Prostate gland (tissue), 2 donors: ENCODE results near the gene RETREG3. TPM values are rescaled to one million over a fixed set of nuclear protein-coding genes. Genes with fewer than 3 reads are reported as not detected.

Experiments used
- DNase-seq: peaks from one replicate; pipeline ENCODE4 v3.0.0-alpha.2; 2019; ENCODE audit warnings: low spot score
- H3K27ac ChIP-seq, 2 donors: fragments of 200-600 bp; sonication (generic); 2 replicates each; pipeline ENCODE4 v1.5.1; 2017 to 2019
- H3K27me3 ChIP-seq: fragments of 200-600 bp; sonication (generic); replicated peaks from 2 replicates; pipeline ENCODE4 v1.5.1; 2019; ENCODE audit not compliant: insufficient read depth
- H3K36me3 ChIP-seq, 2 donors: fragments of 200-600 bp; sonication (generic); 1 replicate in 1 of 2; 2 replicates in 1 of 2; pipeline versions ENCODE4 v1.5.1 to v1.8.1; 2017 to 2019
- H3K4me1 ChIP-seq: fragments of 200-600 bp; sonication (generic); replicated peaks from 2 replicates; pipeline ENCODE4 v1.5.1; 2019
- H3K4me3 ChIP-seq, 2 donors: fragments of 200-600 bp; sonication (generic); 2 replicates each; pipeline ENCODE4 v1.5.1; 2017 to 2019
- H3K9me3 ChIP-seq: fragments of 200-600 bp; sonication (generic); 2 replicates; pipeline ENCODE4 v1.5.1; 2017
- CTCF ChIP-seq, 4 experiments: fragments of 200-600 bp in 2 of 4; fragments of 450-650 bp in 2 of 4; sonication (generic) in 2 of 4; IDR thresholded peaks; 1 replicate in 3 of 4; 2 replicates in 1 of 4; pipeline ENCODE4 v1.5.1; 2016 to 2019; ENCODE audit warnings: antibody characterized with exemption in 4 of 4, mild to moderate bottlenecking in 2 of 4, moderate library complexity in 2 of 4
- POLR2A ChIP-seq: fragments of 450-650 bp; IDR thresholded peaks from one replicate; pipeline ENCODE4 v1.6.1; 2016; ENCODE audit warnings: antibody characterized with exemption, mild to moderate bottlenecking
- POLR2AphosphoS5 ChIP-seq: sonication (generic); formaldehyde crosslinking; IDR thresholded peaks from one replicate; pipeline ENCODE4 v1.6.1; 2017; ENCODE audit warnings: antibody characterized with exemption
- WGBS: methylation state at CpG from one replicate; pipeline ENCODE4 v1.1.5; 2018; 5-methylcytosine and 5-hydroxymethylcytosine counted together
- intact Hi-C: fragments of 100-400 bp; cut with DNase I; formaldehyde crosslinking; loops from one replicate; pipeline ENCODE4 v1.14.2; 2022
- total RNA-seq, 2 donors: library from RNA; depleted of rRNA; stranded (reverse); fragments of >200 nt; gene quantifications; one replicate each; pipeline ENCODE4 v1.1.0, GENCODE V29; 2016

The RETREG3 gene
- total RNA-seq, 2 donors from 2014 or later, result 92.8 to 126 TPM

GRCh38 chr17:42581744-42582270 lies 27.4 kb downstream of the RETREG3 start:
- H3K27me3 ChIP-seq, result no peaks in the 10 kb centered on the region
- H3K27ac ChIP-seq, result no peak overlapping the region
- 80% methylated on average over 7 of the region's 10 CpGs for WGBS
- H3K4me1 ChIP-seq, result peaks cover 20% of the 10 kb centered on the region
- H3K36me3 ChIP-seq, result peaks cover 14 to 27% of the 10 kb centered on the region in 2 donors
- H3K9me3 ChIP-seq, result no peaks in the 10 kb centered on the region
- no peak for DNase-seq
- intact Hi-C loops, result loop anchor here (10.0 kb wide), 1 partner anchor 183 kb away; the partner anchor contains the start of gene RAMP2
- H3K4me3 ChIP-seq, result no peak overlapping the region
- TF ChIP-seq POLR2AphosphoS5 (no peak), CTCF (IDR thresholded peaks at IDR 0.05) (no peak), POLR2A (no peak)

GRCh38 chr17:42579794-42580551 lies 29.2 kb downstream of the RETREG3 start:
- Histone ChIP-seq H3K9me3 (no peaks in the 10 kb centered on the region), H3K4me3 (no peak overlapping the region), H3K4me1 (peaks cover 7% of the 10 kb centered on the region), H3K36me3 (peaks cover 14 to 27% of the 10 kb centered on the region in 2 donors), H3K27me3 (no peaks in the 10 kb centered on the region), H3K27ac (no peak overlapping the region)
- DNase-seq, result no peak
- intact Hi-C loops, result loop anchor here (10.0 kb wide), 1 partner anchor 185 kb away; the partner anchor contains the start of gene RAMP2
- TF ChIP-seq CTCF (IDR thresholded peaks at IDR 0.05), result no peak
- TF ChIP-seq POLR2AphosphoS5, result no peak
- TF ChIP-seq POLR2A, result no peak
- 42% methylated on average over 2 of the region's 2 CpGs for WGBS

- peaks cover 14 to 19% of the 10 kb centered on the region in 2 donors for H3K36me3 ChIP-seq
- intact Hi-C loops, result loop anchor here (1.0 kb wide), 1 partner anchor 100 kb away; no protein-coding TSS in a partner anchor
- peak; percentile 53 to 88 (median 74) for TF ChIP-seq CTCF (IDR thresholded peaks at IDR 0.05)
- peak; percentile 46 for TF ChIP-seq POLR2AphosphoS5
- TF ChIP-seq POLR2A, result no peak
- peaks cover 7% of the 10 kb centered on the region for H3K4me1 ChIP-seq
- peak; percentile 69 for DNase-seq
- H3K9me3 ChIP-seq, result no peaks in the 10 kb centered on the region
- no peaks in the 10 kb centered on the region for H3K27me3 ChIP-seq
- H3K4me3 ChIP-seq, result peak overlapping the region; percentile 54 to 58
- under 1% methylated on average over 20 of the region's 20 CpGs for WGBS
- peak overlapping the region; percentile 83 to 86 for H3K27ac ChIP-seq
Observed at GRCh38 chr17:42578282-42578869, 30.8 kb downstream of the RETREG3 start.

GRCh38 chr17:42577532-42578281 lies 31.5 kb downstream of the RETREG3 start, which contains the start of gene PSMC3IP:
TSS of gene PSMC3IP (minus strand) at chr17:42577729. CDS start at chr17:42577686, 43 bp downstream.
- peak; percentile 95 for DNase-seq
- no peaks in the 10 kb centered on the region for H3K27me3 ChIP-seq
- H3K9me3 ChIP-seq, result no peaks in the 10 kb centered on the region
- TF ChIP-seq POLR2AphosphoS5 (peak; percentile 99), CTCF (IDR thresholded peaks at IDR 0.05) (peak in 3 of 4 experiments; percentile 33 to 72 (median 60)), POLR2A (peak; percentile 69)
- intact Hi-C loops, result loop anchor here (1.0 kb wide), 1 partner anchor 101 kb away; no protein-coding TSS in a partner anchor
- under 1% methylated on average over 48 of the region's 52 CpGs for WGBS
- peak within 1 kb of the TSS; percentile 83 to 86 for H3K27ac ChIP-seq
- peak within 1 kb of the TSS; percentile 54 to 58 for H3K4me3 ChIP-seq
- peaks cover 7% of the 10 kb centered on the region for H3K4me1 ChIP-seq
- H3K36me3 ChIP-seq, result peaks cover 14 to 18% of the 10 kb centered on the region in 2 donors
